ENCODE data around the gene MAN1A2.

DNA sequence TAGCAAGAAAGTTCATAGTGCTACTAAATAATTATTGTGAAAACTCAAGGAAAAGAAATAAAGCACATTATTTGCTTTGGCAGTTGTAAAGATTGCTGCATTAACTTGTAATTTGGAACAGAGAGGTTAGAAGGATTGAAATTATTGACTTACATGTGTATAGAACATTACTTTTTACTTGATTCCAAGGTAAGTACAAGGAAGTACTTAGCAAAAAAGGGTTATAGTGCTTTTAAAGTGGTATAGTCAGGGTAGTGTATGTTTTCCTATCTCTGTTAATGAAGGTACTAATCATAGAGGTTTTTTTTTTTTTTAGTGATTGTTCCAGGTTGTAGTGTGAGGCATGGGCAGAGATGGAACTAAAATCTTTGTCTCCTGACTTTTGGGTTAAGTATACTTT lies 29.4 kb downstream of the MAN1A2 start:
- no peak for TF ChIP-seq POLR2AphosphoS5 (IDR thresholded peaks at IDR 0.05)
- TF ChIP-seq, protein P1, sequence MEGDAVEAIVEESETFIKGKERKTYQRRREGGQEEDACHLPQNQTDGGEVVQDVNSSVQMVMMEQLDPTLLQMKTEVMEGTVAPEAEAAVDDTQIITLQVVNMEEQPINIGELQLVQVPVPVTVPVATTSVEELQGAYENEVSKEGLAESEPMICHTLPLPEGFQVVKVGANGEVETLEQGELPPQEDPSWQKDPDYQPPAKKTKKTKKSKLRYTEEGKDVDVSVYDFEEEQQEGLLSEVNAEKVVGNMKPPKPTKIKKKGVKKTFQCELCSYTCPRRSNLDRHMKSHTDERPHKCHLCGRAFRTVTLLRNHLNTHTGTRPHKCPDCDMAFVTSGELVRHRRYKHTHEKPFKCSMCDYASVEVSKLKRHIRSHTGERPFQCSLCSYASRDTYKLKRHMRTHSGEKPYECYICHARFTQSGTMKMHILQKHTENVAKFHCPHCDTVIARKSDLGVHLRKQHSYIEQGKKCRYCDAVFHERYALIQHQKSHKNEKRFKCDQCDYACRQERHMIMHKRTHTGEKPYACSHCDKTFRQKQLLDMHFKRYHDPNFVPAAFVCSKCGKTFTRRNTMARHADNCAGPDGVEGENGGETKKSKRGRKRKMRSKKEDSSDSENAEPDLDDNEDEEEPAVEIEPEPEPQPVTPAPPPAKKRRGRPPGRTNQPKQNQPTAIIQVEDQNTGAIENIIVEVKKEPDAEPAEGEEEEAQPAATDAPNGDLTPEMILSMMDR (IDR thresholded peaks at IDR 0.05), result no peak
- no peak for TF ChIP-seq POLR2A (IDR thresholded peaks at IDR 0.05)

Data from prostate gland (tissue), 2 donors.